ENCODE results near the gene URAD.
A peak's percentile ranks its signal among the peaks of the same experiment; 100 is the strongest.
"Not testable (repeated sequence)": the region's sequence is repeated elsewhere in the genome, so short reads cannot be mapped to it uniquely, and the experiment has no call there.

URAD gene

DNA sequence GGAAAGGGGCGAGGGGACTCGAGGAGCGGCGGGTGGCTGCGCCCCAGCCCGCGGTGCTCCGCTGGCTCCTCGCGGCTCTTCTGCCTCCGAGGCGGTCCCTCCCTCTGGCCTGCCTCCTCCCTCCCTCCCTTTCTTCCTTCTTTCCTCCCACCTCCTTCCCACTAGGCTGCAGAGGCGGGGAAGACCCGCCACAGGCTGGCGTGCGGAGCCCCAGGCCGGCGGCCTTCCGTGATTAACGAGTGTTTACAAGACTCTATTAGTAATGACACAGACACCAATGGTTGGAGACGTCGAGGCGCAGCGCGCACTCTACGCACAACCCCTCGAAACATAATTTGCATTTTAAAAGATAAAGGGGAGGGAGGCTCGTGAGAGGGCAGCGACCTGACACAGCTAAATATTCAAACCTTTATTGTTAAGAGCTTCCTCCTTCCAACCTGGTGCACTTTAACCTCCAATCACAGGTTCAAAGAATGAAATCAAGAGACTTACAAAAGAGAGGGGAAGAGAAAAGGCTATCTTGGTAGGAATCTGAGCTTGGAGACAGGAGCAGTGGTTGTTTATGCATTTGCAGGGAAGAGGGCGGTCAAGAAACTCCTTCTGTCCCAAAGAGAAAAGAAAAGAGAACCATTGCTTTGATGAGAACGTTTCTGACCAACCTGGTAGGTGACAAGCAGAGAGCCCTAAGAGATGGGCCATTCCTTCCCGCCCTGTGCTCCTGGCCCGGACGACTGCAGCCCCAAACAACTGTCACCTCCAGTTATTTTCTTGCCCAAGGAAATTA, 19.2 kb downstream of the URAD start, which contains the start of gene CDX2:
TSS of gene CDX2 (minus strand) at position 234 of the 784 bp plus-strand sequence. CDS start 309 bp downstream, outside the sequence.
- peak within 1 kb of the TSS; percentile 29 for H3K27ac Mint-ChIP-seq
- peaks cover 5% of the 10 kb centered on the region for H3K4me1 Mint-ChIP-seq (ENCODE audit: low read depth)
- H3K9me3 Mint-ChIP-seq, result no peaks in the 10 kb centered on the region
- H3K36me3 Mint-ChIP-seq (ENCODE audit: low read depth), result no peaks in the 10 kb centered on the region
- peaks cover 86% of the 10 kb centered on the region for H3K27me3 Mint-ChIP-seq (ENCODE audit: low read depth)
- no peak within 1 kb of the TSS for H3K4me3 Mint-ChIP-seq

DNA sequence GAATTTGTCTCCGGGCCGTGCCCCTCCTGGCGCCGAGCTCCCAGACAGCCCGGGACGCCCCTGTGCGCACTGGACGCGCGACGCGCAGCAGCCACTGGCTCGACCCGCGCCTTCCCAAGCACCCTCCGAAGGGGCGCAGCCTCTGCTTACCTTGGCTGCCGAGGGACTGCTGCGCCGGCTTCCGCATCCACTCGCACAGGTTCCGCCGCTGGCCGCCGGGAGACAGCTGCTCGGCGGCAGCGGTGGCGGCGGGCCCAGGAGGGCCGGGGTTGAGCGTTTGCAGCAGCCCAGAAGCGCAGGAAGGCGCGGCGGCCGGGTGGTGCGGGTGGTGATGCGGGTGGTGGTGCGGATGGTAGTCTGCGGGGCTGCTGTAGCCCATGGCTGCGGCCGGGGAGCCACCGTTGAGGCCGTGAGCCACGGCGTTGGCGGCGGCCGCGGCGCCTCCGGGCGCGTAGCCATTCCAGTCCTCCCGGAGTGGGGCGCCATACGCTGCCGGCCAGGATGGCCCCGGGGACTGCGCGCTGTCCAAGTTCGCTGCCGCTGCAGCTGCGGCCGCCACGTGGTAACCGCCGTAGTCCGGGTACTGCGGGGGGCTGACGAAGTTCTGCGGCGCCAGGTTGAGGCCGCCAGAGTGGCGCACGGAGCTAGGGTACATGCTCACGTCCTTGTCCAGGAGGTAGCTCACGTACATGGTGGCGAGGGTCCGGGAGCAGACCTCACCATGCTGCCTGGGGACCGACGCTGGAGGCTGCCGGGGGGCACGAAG, 20.0 kb downstream of the URAD start:
- Mint-ChIP-seq H3K27me3 (ENCODE audit: low read depth) (peaks cover 86% of the 10 kb centered on the region), H3K27ac (no peak overlapping the region), H3K4me1 (ENCODE audit: low read depth) (peaks cover 5% of the 10 kb centered on the region), H3K9me3 (no peaks in the 10 kb centered on the region), H3K36me3 (ENCODE audit: low read depth) (no peaks in the 10 kb centered on the region), H3K4me3 (no peak overlapping the region)

DNA sequence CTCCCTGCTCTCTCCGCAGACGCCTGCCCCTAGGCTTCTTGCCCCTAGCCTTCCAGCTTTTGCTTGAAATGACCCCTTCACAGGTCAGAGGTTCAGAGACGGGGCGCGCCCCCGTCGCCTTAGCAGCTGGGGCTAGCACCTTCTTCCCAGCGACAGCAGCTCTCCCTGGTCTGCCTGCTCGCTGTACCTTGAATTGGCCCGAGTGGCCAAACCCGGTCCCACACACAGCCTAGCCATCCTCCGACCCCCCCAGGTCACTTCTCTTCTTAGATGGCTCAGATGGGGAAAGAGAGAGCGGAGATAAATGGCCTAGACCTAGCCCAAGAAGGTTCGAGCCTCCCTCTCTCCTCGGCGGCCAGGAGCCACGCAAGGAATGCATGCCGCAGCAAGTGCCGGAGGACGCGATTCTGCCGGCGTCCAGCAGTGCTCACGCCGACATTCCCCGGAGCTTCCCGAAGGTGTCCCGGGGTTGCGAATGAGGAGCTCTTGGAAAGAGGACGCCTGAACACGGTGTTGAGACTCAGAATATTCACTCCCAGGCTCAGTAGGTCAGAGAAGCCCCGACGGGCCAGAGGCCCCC, 20.7 kb downstream of the URAD start:
- peaks cover 84% of the 10 kb centered on the region for H3K27me3 Mint-ChIP-seq (ENCODE audit: low read depth)
- peak overlapping the region; percentile 36 for H3K27ac Mint-ChIP-seq
- H3K36me3 Mint-ChIP-seq (ENCODE audit: low read depth), result no peaks in the 10 kb centered on the region
- no peaks in the 10 kb centered on the region for H3K9me3 Mint-ChIP-seq
- no peak overlapping the region for H3K4me3 Mint-ChIP-seq
- peaks cover 5% of the 10 kb centered on the region for H3K4me1 Mint-ChIP-seq (ENCODE audit: low read depth)

DNA sequence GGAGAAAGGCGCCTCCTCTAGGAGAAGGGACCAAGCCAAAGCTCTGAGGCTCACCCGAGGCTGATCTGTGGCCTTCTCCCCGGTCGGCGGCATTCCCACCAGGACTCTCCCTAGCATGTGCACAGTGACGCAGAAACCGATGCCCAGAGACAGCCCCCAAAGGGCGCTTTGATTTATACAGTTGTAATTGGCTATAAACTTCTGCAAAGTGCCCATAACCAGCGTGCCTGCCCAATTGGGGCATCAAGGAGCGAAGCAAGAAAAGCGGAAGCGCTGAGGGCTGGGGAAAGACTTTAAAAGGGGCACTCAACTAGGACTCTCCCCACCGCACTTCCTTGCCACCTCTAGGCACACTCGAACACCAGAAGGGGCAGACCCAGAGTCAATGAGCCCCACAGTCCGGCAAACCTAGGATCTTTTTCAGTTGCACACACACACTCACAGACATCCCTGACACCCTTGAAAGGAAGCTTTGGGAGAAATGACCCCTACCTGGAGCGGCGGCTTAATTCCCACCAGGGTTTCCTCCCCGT, 21.2 kb downstream of the URAD start:
- Mint-ChIP-seq H3K9me3 (no peaks in the 10 kb centered on the region), H3K4me1 (ENCODE audit: low read depth) (peaks cover 5% of the 10 kb centered on the region), H3K36me3 (ENCODE audit: low read depth) (no peaks in the 10 kb centered on the region), H3K4me3 (no peak overlapping the region), H3K27me3 (ENCODE audit: low read depth) (peaks cover 85% of the 10 kb centered on the region), H3K27ac (peak overlapping the region; percentile 36)

DNA sequence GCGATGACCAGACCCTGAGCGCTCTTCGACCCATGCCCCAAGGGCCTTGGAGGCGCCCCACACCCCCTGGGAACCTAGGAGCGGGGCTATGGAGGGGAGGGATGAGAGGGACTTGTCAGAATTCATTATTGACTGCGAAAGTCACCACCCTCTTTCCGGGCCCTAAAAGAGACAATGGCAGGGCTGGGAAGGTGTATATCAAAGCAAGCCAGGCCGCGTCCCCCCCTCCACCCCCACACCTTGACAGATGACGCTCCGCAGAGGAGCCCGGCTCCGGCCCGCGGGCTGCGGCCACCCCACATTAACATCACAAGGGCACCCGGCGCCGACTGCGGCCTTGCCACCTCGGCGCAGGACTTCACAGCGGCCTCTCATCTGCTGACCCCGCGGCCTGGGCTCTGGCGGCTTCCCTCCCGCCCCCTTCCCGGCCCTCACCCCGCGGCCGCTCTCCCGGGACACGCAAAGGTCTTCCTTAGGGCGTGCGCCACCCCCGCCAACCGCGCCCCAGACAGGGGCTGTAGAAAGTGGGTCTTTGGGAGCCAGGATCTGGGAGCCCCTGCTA, 21.8 kb downstream of the URAD start:
- no peaks in the 10 kb centered on the region for H3K36me3 Mint-ChIP-seq (ENCODE audit: low read depth)
- no peak overlapping the region for H3K27ac Mint-ChIP-seq
- H3K4me3 Mint-ChIP-seq, result no peak overlapping the region
- H3K4me1 Mint-ChIP-seq (ENCODE audit: low read depth), result peaks cover 5% of the 10 kb centered on the region
- H3K9me3 Mint-ChIP-seq, result no peaks in the 10 kb centered on the region
- H3K27me3 Mint-ChIP-seq (ENCODE audit: low read depth), result peaks cover 88% of the 10 kb centered on the region

DNA sequence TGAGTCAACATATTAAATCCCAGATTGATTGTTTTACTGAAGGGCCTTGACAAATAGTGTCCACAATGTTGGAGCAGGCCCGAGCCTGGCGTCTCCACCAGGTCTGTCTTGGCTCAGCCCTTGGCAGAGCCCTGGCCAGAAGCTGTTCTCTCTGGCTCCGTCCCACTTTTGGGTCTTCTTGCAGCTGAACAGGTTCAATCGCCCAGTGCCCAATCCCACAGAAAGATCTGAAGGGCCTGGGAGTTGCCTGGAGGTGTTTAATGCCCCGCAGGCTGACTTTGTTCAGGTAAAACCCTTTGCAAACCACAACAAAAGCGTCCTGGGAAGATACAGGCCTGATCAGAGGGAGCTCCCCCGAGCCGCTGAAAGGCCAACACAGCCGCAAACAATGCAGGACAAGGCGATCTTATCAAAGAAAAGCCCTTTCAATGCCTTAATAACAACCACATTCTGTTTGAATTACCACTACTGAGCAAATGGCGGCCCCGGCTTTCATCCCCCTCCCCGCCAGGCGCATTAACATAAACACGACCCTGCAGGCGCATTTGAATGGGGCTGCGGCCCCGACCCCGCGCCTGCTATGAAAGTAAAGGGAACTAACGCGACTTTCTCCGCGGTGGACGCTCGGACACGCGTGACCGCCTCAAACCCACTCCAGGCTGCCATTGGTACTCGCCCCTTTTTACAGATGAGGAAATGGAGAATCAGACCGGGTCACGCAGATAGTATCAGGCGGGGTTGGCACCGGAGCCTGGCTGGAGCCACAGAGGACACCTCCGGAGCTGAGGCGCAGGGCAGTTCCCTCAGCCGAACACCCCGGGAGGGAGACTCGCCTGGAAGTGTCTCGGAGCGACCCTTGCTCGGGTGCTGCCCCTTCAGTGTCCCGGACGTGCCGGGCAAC, 22.5 kb downstream of the URAD start:
- Mint-ChIP-seq H3K27me3 (ENCODE audit: low read depth) (peaks cover 87% of the 10 kb centered on the region), H3K36me3 (ENCODE audit: low read depth) (no peaks in the 10 kb centered on the region), H3K27ac (no peak overlapping the region), H3K4me1 (ENCODE audit: low read depth) (peaks cover 5% of the 10 kb centered on the region), H3K9me3 (no peaks in the 10 kb centered on the region), H3K4me3 (no peak overlapping the region)

DNA sequence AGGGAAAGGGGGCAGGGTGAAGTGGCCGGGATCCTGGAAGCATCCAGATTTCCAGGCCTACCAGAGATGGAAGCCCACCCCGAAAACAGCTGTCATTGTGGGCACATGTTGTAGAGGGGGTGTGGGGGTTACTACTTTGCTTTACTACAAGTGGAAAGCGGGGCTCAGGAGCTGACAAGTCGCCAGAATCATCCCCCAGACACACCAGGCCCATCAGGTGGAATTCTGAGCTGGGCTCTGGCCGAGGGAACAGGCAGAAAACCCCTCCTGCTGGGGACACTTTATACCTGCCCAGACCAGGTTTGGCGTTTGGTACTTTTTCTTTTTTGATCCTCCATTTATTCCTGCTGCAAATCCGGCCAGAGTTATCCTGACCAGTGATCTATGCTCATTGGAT, 23.2 kb downstream of the URAD start:
- H3K27me3 Mint-ChIP-seq (ENCODE audit: low read depth), result peaks cover 85% of the 10 kb centered on the region
- no peaks in the 10 kb centered on the region for H3K36me3 Mint-ChIP-seq (ENCODE audit: low read depth)
- no peak overlapping the region for H3K27ac Mint-ChIP-seq
- H3K4me3 Mint-ChIP-seq, result no peak overlapping the region
- no peaks in the 10 kb centered on the region for H3K9me3 Mint-ChIP-seq
- H3K4me1 Mint-ChIP-seq (ENCODE audit: low read depth), result peaks cover 5% of the 10 kb centered on the region

DNA sequence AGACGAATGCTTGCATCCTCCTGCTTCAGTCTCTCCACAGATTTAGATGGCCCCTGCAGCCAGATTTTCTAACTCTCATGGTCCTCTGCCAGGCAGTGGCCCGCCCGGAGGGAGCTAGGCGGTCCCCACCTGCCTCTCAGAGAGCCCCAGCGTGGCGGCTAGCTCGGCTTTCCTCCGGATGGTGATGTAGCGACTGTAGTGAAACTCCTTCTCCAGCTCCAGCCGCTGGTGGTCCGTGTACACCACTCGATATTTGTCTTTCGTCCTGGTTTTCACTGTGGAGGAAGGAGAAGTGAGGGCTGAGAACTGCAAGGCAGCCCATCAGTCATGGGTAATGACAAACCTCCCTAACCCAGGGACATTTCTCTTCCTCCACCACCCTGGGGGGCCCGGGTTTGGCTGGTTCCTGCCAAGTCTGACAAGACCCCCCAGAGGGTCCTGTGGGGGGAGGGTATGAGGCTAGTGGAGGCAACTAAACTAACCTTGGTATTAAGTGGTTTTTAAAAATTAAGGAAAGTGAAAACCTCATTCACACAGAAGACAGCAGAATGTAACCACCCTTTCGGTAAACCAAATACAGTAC, 23.7 kb downstream of the URAD start:
- H3K4me3 Mint-ChIP-seq, result no peak overlapping the region
- peaks cover 86% of the 10 kb centered on the region for H3K27me3 Mint-ChIP-seq (ENCODE audit: low read depth)
- H3K36me3 Mint-ChIP-seq (ENCODE audit: low read depth), result no peaks in the 10 kb centered on the region
- peaks cover 8% of the 10 kb centered on the region for H3K4me1 Mint-ChIP-seq (ENCODE audit: low read depth)
- H3K9me3 Mint-ChIP-seq, result no peaks in the 10 kb centered on the region
- H3K27ac Mint-ChIP-seq, result no peak overlapping the region

DNA sequence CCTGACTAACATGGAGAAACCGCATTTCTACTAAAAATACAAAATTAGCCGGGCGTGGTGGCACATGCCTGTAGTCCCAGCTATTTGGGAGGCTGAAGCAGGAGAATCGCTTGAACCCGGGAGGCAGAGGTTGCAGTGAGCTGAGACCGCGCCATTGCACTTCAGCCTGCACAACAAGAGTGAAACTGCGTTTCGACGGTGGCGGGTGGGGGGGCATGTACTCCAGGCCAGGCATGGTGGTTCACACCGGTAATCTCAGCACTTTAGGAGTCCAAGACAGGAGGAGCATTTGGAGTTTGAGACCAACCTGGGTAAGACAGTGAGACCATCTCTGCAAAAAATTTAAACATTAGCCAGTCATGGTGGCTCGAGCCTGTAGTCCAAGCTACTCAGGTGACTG, 24.3 kb downstream of the URAD start:
- not testable (repeated sequence) for H3K4me3 Mint-ChIP-seq; H3K36me3 Mint-ChIP-seq (ENCODE audit: low read depth); H3K4me1 Mint-ChIP-seq (ENCODE audit: low read depth); H3K27ac Mint-ChIP-seq; H3K9me3 Mint-ChIP-seq
- peaks cover 86% of the 10 kb centered on the region for H3K27me3 Mint-ChIP-seq (ENCODE audit: low read depth)

DNA sequence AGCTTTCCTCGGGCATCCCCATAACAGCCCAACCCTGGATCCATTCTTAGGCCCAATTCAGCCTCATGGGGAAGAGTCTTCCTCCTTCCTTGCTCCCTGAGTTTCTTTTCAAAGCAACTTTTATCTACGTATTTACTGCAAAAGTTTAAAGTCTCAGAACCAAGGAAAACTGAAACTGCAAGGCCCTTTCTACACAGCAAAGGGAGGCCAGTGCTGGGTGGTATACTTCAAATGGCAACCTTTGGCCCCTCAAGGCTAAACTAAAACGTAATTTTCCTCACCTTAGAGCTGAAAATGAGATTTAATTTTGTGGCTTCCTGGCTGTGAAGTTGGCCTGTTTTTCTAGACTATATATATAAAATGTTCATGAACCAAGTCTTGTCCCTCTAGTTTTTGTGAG, 25.0 kb downstream of the URAD start:
- Mint-ChIP-seq H3K9me3 (no peaks in the 10 kb centered on the region), H3K4me1 (ENCODE audit: low read depth) (peaks cover 5% of the 10 kb centered on the region), H3K4me3 (no peak overlapping the region), H3K27ac (no peak overlapping the region), H3K36me3 (ENCODE audit: low read depth) (no peaks in the 10 kb centered on the region), H3K27me3 (ENCODE audit: low read depth) (peaks cover 90% of the 10 kb centered on the region)

DNA sequence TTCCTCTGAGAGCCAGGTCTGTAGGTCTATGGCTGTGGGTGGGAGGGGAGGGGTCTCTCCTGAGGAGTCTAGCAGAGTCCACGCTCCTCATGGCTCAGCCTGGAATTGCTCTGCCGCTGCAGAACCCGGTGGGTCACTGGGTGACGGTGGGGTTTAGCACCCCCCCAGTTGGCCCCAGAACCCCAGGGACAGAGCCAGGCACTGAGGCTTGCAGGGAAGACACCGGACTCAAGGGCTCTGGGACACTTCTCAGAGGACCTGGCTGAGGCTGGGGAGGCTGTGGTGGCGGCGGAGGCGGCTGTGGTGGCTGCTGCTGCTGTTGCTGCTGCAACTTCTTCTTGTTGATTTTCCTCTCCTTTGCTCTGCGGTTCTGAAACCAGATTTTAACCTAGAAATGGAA, 25.5 kb downstream of the URAD start:
- H3K27me3 Mint-ChIP-seq (ENCODE audit: low read depth), result peaks cover 93% of the 10 kb centered on the region
- no peaks in the 10 kb centered on the region for H3K9me3 Mint-ChIP-seq
- peaks cover 5% of the 10 kb centered on the region for H3K4me1 Mint-ChIP-seq (ENCODE audit: low read depth)
- no peaks in the 10 kb centered on the region for H3K36me3 Mint-ChIP-seq (ENCODE audit: low read depth)
- no peak overlapping the region for H3K27ac Mint-ChIP-seq
- H3K4me3 Mint-ChIP-seq, result no peak overlapping the region

DNA sequence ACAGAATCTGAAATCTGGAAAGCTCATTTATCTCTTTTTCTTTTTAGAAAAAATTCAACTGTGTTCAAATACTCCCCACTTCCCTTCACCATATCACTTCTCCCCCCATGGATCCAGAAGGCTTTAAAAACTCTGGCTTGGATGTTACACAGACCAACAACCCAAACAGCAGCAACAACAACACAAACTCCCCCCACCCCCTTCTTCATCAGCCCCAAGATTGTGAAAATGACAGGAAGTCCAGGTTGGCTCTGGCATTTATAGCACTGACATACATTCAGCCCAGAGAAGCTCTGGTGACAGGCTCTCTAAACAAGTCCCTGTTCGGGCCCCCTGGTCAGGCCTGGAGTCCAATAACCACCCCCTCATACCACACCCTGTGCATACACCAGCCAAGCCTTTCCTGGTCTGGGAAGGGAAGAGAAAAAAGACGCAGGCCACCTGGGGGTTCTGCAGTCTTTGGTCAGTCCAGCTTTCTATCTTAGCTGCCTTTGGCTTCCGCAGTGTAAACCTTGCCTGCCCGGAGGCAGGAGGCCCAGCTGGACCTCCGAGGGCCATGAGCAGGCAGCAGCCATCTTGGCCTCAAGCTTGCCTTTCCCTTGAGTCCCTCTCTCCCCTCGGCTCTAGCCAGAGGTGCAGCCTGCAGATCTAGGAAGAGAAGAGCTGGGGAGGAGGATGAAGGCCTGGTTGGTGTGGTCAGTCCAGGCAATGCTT, 26.2 kb downstream of the URAD start:
- Mint-ChIP-seq H3K36me3 (ENCODE audit: low read depth) (no peaks in the 10 kb centered on the region), H3K9me3 (no peaks in the 10 kb centered on the region), H3K27ac (no peak overlapping the region), H3K4me3 (no peak overlapping the region), H3K27me3 (ENCODE audit: low read depth) (peaks cover 90% of the 10 kb centered on the region), H3K4me1 (ENCODE audit: low read depth) (peaks cover 3% of the 10 kb centered on the region)
